K562 (cell line): Measurements from ENCODE around the gene MED22. TPM values are rescaled to one million over a fixed set of nuclear protein-coding genes. Genes with fewer than 3 reads are reported as not detected.

ENCODE experiments used
- BDP1 ChIP-seq: IDR thresholded peaks from 3 replicates; pipeline ENCODE4 v1.6.1; 2011; ENCODE audit not compliant: insufficient read length, insufficient read depth
- E2F4 ChIP-seq: sonication (generic); formaldehyde crosslinking; IDR thresholded peaks from 2 replicates; pipeline ENCODE4 v1.8.0; 2022; ENCODE audit warnings: mild to moderate bottlenecking, low read depth, missing genetic modification reagents
- ESRRA ChIP-seq: fragments of 450-650 bp; IDR thresholded peaks from 2 replicates; pipeline ENCODE4 v1.6.1; 2014; ENCODE audit warnings: low read depth, mild to moderate bottlenecking, moderate library complexity, borderline replicate concordance
- GABPA ChIP-seq: fragments of 200-800 bp; sonication (Bioruptor generic); conservative IDR thresholded peaks from 2 replicates; pipeline ENCODE4 v1.6.1; 2016; ENCODE audit warnings: low read depth, missing genetic modification characterization, missing compliant biosample characterization
- HDGF ChIP-seq: fragments of 450-650 bp; IDR thresholded peaks from 2 replicates; pipeline ENCODE4 v1.6.1; 2016
- JUNB ChIP-seq: fragments of 450-650 bp; formaldehyde crosslinking; conservative IDR thresholded peaks from 2 replicates; pipeline ENCODE4 v1.4.0; 2020; ENCODE audit warnings: mild to moderate bottlenecking
- KLF16 ChIP-seq: IDR thresholded peaks from 2 replicates; pipeline ENCODE4 v1.6.1; 2016; ENCODE audit warnings: antibody characterized with exemption
- LCOR ChIP-seq: sonication (generic); formaldehyde crosslinking; IDR thresholded peaks from 2 replicates; pipeline ENCODE4 v1.8.0; 2022; ENCODE audit warnings: mild to moderate bottlenecking, missing genetic modification reagents
- LEF1 ChIP-seq: fragments of 450-650 bp; IDR thresholded peaks from 2 replicates; pipeline ENCODE4 v1.6.1; 2016; ENCODE audit warnings: mild to moderate bottlenecking
- PRMT5 ChIP-seq: sonication (generic); formaldehyde crosslinking; IDR thresholded peaks from 2 replicates; pipeline ENCODE4 v1.5.0; 2020; ENCODE audit warnings: missing genetic modification reagents
- RFX5 ChIP-seq: IDR thresholded peaks from 2 replicates; pipeline ENCODE4 v1.6.1; 2011; ENCODE audit warnings: low read depth, mild to moderate bottlenecking, improper control_type of control experiment, low read length
- SMARCC2 ChIP-seq: fragments of 450-650 bp; IDR thresholded peaks from 2 replicates; pipeline ENCODE4 v1.6.1; 2017; ENCODE audit warnings: antibody characterized with exemption, moderate library complexity, mild to moderate bottlenecking, low read depth
- SPI1 ChIP-seq: IDR thresholded peaks from 2 replicates; pipeline ENCODE4 v1.6.1; 2011; ENCODE audit warnings: low read depth, low read length, control low read depth, borderline replicate concordance
- TCF3 ChIP-seq: sonication (generic); formaldehyde crosslinking; IDR thresholded peaks from 2 replicates; pipeline ENCODE4 v1.4.0; 2020; ENCODE audit warnings: mild to moderate bottlenecking, missing genetic modification reagents
- TCFL5 ChIP-seq: fragments of 250-450 bp; sonication (Bioruptor Pico); conservative IDR thresholded peaks from 2 replicates; pipeline ENCODE4 v1.6.1; 2021; ENCODE audit warnings: mild to moderate bottlenecking, moderate library complexity, matching md5 sums
- THRAP3 ChIP-seq: fragments of 450-650 bp; IDR thresholded peaks from 2 replicates; pipeline ENCODE4 v1.6.1; 2016; ENCODE audit warnings: mild to moderate bottlenecking, inconsistent platforms, borderline replicate concordance
- ZNF140 ChIP-seq: fragments of 250-450 bp; sonication (Bioruptor Pico); IDR thresholded peaks from 2 replicates; pipeline ENCODE4 v1.8.0; 2021; ENCODE audit warnings: moderate library complexity, mild to moderate bottlenecking, inconsistent platforms
- ZNF23 ChIP-seq: fragments of 250-450 bp; sonication (Bioruptor Pico); IDR thresholded peaks from 2 replicates; pipeline ENCODE4 v1.4.0; 2020; ENCODE audit warnings: mild to moderate bottlenecking
- ZNF408 ChIP-seq: fragments of 250-450 bp; sonication (Bioruptor Pico); IDR thresholded peaks from 2 replicates; pipeline ENCODE4 v1.4.0; 2020; ENCODE audit warnings: low read depth, mild to moderate bottlenecking, moderate library complexity
- ZNF57 ChIP-seq: fragments of 450-650 bp; formaldehyde crosslinking; IDR thresholded peaks from 2 replicates; pipeline ENCODE4 v1.4.0; 2020; ENCODE audit warnings: mild to moderate bottlenecking, moderate library complexity
- polyA plus RNA-seq, 8 experiments: library from polyadenylated mRNA; depleted of rRNA in 4 of 8; stranded (reverse) in 5 of 8; unstranded in 3 of 8; fragments of >200 nt; fragmentation: Nextera tagmentation in 2 of 8; fragmentation: Illumina TruSeq in 1 of 8; extraction: Ambion mirVana in 2 of 8; extraction: Trizol in 1 of 8; gene quantifications; 2 replicates each; pipeline versions ENCODE4 v1.2.1 to v1.2.3, GENCODE V29; 2011 to 2014; ENCODE audit warnings: inconsistent platforms in 1 of 8, missing spikeins in 1 of 8
- total RNA-seq, 7 experiments: library from RNA; depleted of rRNA in 6 of 7; stranded (reverse); fragments of >200 nt in 6 of 7; fragmentation: Illumina TruSeq in 2 of 7; extraction: Trizol in 2 of 7; gene quantifications; 2 replicates each; pipeline versions ENCODE4 v1.2.1 to v1.2.3, GENCODE V29; 2011 to 2021; ENCODE audit warnings: low replicate concordance in 1 of 7
- TF ChIP-seq, protein P1 (sequence below): sonication (generic); formaldehyde crosslinking; IDR thresholded peaks from 2 replicates; pipeline ENCODE4 v1.4.0; 2020; ENCODE audit warnings: mild to moderate bottlenecking, missing genetic modification reagents
- TF ChIP-seq, protein P2 (sequence below): fragments of 450-650 bp; formaldehyde crosslinking; IDR thresholded peaks from 2 replicates; pipeline ENCODE4 v1.4.0; 2020; ENCODE audit warnings: mild to moderate bottlenecking, moderate library complexity
- TF ChIP-seq, protein P3 (sequence below): fragments of 250-450 bp; sonication (Bioruptor Pico); IDR thresholded peaks from 2 replicates; pipeline ENCODE4 v1.4.0; 2020; ENCODE audit warnings: mild to moderate bottlenecking

Gene MED22
- total and polyA plus RNA-seq, 9 of the 15 experiments (the other 6 are each of a cell fraction or from before 2014, with no cell fraction given), result 0.73 to 35.6 (median 22.3) TPM

DNA sequence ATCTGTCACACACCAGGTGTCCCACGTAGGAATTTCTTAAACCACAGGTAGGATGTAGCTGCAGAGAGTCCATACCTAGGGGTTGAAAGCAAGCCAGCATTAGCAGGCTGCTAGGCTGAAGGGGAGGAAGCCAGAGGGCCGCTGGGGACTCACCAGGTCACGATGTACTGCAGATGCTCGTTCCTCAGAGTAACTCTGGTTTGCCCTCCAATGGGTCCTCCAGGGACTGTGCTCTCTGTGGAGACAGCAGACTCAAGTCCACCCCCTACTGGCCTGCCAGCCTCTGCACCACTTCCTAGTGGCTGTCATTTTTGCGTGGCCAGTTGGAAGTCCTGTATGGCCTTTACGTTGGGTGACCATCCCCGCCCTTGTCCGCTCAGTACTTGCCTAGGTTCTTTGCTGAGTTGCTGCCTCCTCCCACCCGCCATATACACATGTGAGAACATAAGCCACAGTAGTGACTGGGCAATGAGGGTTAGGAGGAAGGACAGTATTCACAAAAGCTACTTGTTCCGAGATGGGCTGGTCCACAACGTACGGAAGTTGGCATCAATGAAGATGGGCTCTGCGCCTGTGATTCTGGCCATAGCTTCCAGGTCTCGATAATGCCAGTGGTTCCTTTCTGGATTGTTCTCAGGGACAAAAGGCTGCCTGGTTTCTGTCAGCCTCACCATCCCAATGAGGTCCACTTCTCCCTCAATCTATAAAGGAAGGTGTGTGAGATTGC is 4.1 kb upstream of the MED22 start (continued):
- TF ChIP-seq KLF16, result no peak
- peak; percentile 16; the same call in 1 of the 2 replicates for TF ChIP-seq SPI1
- TF ChIP-seq SMARCC2, result no peak
- TF ChIP-seq JUNB (CRISPR knock-in tag), result no peak
- no peak for TF ChIP-seq ZNF23 (CRISPR knock-in tag)
- TF ChIP-seq LEF1, result no peak
- no peak for TF ChIP-seq ZNF57 (CRISPR knock-in tag)
- no peak for TF ChIP-seq PRMT5 (CRISPR knock-in tag)
- peak; percentile 50; the same call in 1 of the 2 replicates for TF ChIP-seq HDGF
- TF ChIP-seq, protein P1, sequence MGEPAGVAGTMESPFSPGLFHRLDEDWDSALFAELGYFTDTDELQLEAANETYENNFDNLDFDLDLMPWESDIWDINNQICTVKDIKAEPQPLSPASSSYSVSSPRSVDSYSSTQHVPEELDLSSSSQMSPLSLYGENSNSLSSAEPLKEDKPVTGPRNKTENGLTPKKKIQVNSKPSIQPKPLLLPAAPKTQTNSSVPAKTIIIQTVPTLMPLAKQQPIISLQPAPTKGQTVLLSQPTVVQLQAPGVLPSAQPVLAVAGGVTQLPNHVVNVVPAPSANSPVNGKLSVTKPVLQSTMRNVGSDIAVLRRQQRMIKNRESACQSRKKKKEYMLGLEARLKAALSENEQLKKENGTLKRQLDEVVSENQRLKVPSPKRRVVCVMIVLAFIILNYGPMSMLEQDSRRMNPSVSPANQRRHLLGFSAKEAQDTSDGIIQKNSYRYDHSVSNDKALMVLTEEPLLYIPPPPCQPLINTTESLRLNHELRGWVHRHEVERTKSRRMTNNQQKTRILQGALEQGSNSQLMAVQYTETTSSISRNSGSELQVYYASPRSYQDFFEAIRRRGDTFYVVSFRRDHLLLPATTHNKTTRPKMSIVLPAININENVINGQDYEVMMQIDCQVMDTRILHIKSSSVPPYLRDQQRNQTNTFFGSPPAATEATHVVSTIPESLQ (CRISPR knock-in tag), result no peak
- TF ChIP-seq ZNF140 (CRISPR knock-in tag), result no peak
- TF ChIP-seq LCOR (CRISPR knock-in tag), result peak; percentile 64; the same call in 1 of the 2 replicates
- TF ChIP-seq ZNF408 (CRISPR knock-in tag), result no peak
- TF ChIP-seq ESRRA, result no peak
- no peak for TF ChIP-seq E2F4
- TF ChIP-seq BDP1, result no peak
- no peak for TF ChIP-seq RFX5
- TF ChIP-seq, protein P2, sequence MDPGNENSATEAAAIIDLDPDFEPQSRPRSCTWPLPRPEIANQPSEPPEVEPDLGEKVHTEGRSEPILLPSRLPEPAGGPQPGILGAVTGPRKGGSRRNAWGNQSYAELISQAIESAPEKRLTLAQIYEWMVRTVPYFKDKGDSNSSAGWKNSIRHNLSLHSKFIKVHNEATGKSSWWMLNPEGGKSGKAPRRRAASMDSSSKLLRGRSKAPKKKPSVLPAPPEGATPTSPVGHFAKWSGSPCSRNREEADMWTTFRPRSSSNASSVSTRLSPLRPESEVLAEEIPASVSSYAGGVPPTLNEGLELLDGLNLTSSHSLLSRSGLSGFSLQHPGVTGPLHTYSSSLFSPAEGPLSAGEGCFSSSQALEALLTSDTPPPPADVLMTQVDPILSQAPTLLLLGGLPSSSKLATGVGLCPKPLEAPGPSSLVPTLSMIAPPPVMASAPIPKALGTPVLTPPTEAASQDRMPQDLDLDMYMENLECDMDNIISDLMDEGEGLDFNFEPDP (CRISPR knock-in tag), result 0 out of 2 replicates have a peak, but pooled peaks have one; percentile 48
- peak; percentile 88; the same call in 1 of the 2 replicates for TF ChIP-seq THRAP3
- TF ChIP-seq TCF3, result no peak
- TF ChIP-seq, protein P3, sequence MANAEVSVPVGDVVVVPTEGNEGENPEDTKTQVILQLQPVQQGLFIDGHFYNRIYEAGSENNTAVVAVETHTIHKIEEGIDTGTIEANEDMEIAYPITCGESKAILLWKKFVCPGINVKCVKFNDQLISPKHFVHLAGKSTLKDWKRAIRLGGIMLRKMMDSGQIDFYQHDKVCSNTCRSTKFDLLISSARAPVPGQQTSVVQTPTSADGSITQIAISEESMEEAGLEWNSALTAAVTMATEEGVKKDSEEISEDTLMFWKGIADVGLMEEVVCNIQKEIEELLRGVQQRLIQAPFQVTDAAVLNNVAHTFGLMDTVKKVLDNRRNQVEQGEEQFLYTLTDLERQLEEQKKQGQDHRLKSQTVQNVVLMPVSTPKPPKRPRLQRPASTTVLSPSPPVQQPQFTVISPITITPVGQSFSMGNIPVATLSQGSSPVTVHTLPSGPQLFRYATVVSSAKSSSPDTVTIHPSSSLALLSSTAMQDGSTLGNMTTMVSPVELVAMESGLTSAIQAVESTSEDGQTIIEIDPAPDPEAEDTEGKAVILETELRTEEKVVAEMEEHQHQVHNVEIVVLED (CRISPR knock-in tag), result no peak
- TF ChIP-seq TCFL5 (CRISPR knock-in tag), result no peak
- TF ChIP-seq GABPA (tag), result no peak
